MM.1S (cell line): Measurements from ENCODE around the gene SPTBN1.

Source experiments
- DNase-seq: peaks from one replicate; pipeline ENCODE4 v3.0.0-alpha.2; 2015
- H2AFZ ChIP-seq: fragments of 300-600 bp; sonication (generic); 2 replicates; pipeline ENCODE4 v1.6.0; 2016; ENCODE audit warnings: antibody characterized with exemption, low read length
- H3F3A ChIP-seq: fragments of 300-600 bp; sonication (generic); 2 replicates; pipeline ENCODE4 v1.6.1; 2016; ENCODE audit warnings: mild to moderate bottlenecking, antibody characterized with exemption, low read length, moderate library complexity, mixed read lengths; ENCODE audit not compliant: insufficient read depth
- H3K27ac ChIP-seq: fragments of 300-600 bp; sonication (generic); 2 replicates; pipeline ENCODE4 v1.5.1; 2016; ENCODE audit warnings: mild to moderate bottlenecking, low read length
- H3K27me3 ChIP-seq: fragments of 300-600 bp; sonication (generic); replicated peaks from 2 replicates; pipeline ENCODE4 v1.6.0; 2016; ENCODE audit warnings: low read length; ENCODE audit not compliant: insufficient read depth
- H3K36me3 ChIP-seq: fragments of 300-600 bp; sonication (generic); replicated peaks from 2 replicates; pipeline ENCODE4 v1.6.1; 2016; ENCODE audit warnings: mild to moderate bottlenecking, low read length, mixed read lengths; ENCODE audit not compliant: insufficient read depth
- H3K4me1 ChIP-seq: fragments of 300-600 bp; sonication (generic); 2 replicates; pipeline ENCODE4 v1.6.1; 2016; ENCODE audit warnings: low read length, mixed read lengths
- H3K4me2 ChIP-seq: fragments of 300-600 bp; sonication (generic); 2 replicates; pipeline ENCODE4 v1.6.0; 2016; ENCODE audit warnings: low read depth, low read length
- H3K4me3 ChIP-seq: fragments of 300-600 bp; sonication (generic); 2 replicates; pipeline ENCODE4 v1.5.1; 2016; ENCODE audit warnings: low read length, mixed read lengths
- H3K79me2 ChIP-seq: fragments of 300-600 bp; sonication (generic); 2 replicates; pipeline ENCODE4 v1.6.1; 2016; ENCODE audit warnings: mixed run types, low read length, mixed read lengths
- H3K9ac ChIP-seq: fragments of 300-600 bp; sonication (generic); 2 replicates; pipeline ENCODE4 v1.6.1; 2016; ENCODE audit warnings: low read length, mixed read lengths
- H3K9me2 ChIP-seq: fragments of 300-600 bp; sonication (generic); replicated peaks from 2 replicates; pipeline ENCODE4 v1.6.1; 2016; ENCODE audit warnings: mild to moderate bottlenecking, low read length, mixed read lengths; ENCODE audit not compliant: insufficient read depth
- H3K9me3 ChIP-seq: fragments of 300-600 bp; sonication (generic); replicated peaks from 2 replicates; pipeline ENCODE4 v1.6.1; 2016; ENCODE audit warnings: mild to moderate bottlenecking, low read length, mixed read lengths; ENCODE audit not compliant: insufficient read depth
- H4K20me1 ChIP-seq: fragments of 300-600 bp; sonication (generic); 2 replicates; pipeline ENCODE4 v1.6.1; 2016; ENCODE audit warnings: mild to moderate bottlenecking, low read length, moderate library complexity, mixed read lengths; ENCODE audit not compliant: insufficient read depth
- EZH2 ChIP-seq: fragments of 300-600 bp; sonication (generic); optimal IDR thresholded peaks from 2 replicates; pipeline ENCODE3; 2017; ENCODE audit warnings: low read depth, mild to moderate bottlenecking, antibody characterized with exemption, low read length, mixed read lengths
- EZH2phosphoT487 ChIP-seq: fragments of 300-600 bp; sonication (generic); IDR thresholded peaks from 2 replicates; pipeline ENCODE4 v1.6.1; 2018; ENCODE audit warnings: antibody characterized with exemption, low read length
- TF ChIP-seq, protein P1 (sequence below): fragments of 300-600 bp; sonication (generic); IDR thresholded peaks from 2 replicates; pipeline ENCODE4 v1.5.1; 2016; ENCODE audit warnings: antibody characterized with exemption, low read length, mixed read lengths

Gene SPTBN1

DNA sequence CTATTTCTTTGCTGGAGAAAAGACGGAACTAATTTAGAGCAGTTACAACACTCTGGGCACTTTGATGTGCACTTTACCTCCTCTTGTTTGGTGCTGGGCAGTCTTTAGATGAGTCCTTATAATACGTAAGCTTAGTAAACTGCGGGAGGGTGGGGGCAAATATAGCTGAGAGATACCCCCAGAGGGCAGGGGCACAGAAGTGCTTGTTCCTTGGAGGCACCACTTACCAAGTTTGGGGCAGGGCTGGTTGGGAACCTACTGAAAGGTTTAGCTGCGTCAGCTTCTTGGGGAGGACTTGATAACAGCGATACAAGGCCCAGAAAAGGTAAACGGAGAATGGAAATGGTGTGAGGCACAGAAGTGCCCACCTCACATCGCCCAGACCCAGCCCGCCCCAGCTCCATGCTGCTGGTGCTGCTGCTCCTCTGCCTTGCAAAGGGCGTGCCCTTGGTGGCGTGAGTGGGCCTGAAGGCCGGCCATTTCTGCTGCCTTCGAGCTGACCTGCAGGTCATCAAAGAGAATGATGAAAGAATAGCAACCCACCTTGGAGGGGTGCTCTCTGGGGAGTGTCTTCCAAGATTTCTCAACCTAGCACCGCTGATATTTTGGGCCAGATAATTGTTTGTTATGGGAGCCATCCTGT lies 139.2 kb downstream of the SPTBN1 start:
- Histone ChIP-seq H2AFZ (no peak overlapping the region), H3F3A (no peaks in the 10 kb centered on the region), H3K36me3 (peaks cover 4% of the 10 kb centered on the region; the same call in 1 of the 2 replicates), H4K20me1 (peaks cover 57% of the 10 kb centered on the region), H3K9me2 (no peaks in the 10 kb centered on the region), H3K4me3 (no peak overlapping the region), H3K27ac (no peak overlapping the region), H3K9me3 (no peaks in the 10 kb centered on the region), H3K4me1 (no peaks in the 10 kb centered on the region), H3K9ac (no peak overlapping the region), H3K27me3 (no peaks in the 10 kb centered on the region), H3K79me2 (peaks cover 100% of the 10 kb centered on the region), H3K4me2 (no peak overlapping the region)
- TF ChIP-seq, protein P1, sequence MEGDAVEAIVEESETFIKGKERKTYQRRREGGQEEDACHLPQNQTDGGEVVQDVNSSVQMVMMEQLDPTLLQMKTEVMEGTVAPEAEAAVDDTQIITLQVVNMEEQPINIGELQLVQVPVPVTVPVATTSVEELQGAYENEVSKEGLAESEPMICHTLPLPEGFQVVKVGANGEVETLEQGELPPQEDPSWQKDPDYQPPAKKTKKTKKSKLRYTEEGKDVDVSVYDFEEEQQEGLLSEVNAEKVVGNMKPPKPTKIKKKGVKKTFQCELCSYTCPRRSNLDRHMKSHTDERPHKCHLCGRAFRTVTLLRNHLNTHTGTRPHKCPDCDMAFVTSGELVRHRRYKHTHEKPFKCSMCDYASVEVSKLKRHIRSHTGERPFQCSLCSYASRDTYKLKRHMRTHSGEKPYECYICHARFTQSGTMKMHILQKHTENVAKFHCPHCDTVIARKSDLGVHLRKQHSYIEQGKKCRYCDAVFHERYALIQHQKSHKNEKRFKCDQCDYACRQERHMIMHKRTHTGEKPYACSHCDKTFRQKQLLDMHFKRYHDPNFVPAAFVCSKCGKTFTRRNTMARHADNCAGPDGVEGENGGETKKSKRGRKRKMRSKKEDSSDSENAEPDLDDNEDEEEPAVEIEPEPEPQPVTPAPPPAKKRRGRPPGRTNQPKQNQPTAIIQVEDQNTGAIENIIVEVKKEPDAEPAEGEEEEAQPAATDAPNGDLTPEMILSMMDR, result no peak
- TF ChIP-seq EZH2, result no peak
- TF ChIP-seq EZH2phosphoT487, result no peak
- DNase-seq, result no peak

GRCh38 chr2:54595999-54596902 lies 140.1 kb downstream of the SPTBN1 start:
- Histone ChIP-seq H3K9me3 (no peaks in the 10 kb centered on the region), H3K36me3 (0 out of 2 replicates have a peak, but pooled peaks cover 4% of the 10 kb centered on the region), H3K4me2 (no peak overlapping the region), H3K9me2 (no peaks in the 10 kb centered on the region), H3F3A (no peaks in the 10 kb centered on the region), H4K20me1 (peaks cover 59% of the 10 kb centered on the region), H3K9ac (no peak overlapping the region), H3K4me3 (no peak overlapping the region), H3K79me2 (peaks cover 100% of the 10 kb centered on the region), H3K27ac (no peak overlapping the region), H3K4me1 (no peaks in the 10 kb centered on the region), H2AFZ (no peak overlapping the region), H3K27me3 (no peaks in the 10 kb centered on the region)
- no peak for DNase-seq
- TF ChIP-seq, protein P1, result no peak
- TF ChIP-seq EZH2phosphoT487 (no peak), EZH2 (no peak)

DNA sequence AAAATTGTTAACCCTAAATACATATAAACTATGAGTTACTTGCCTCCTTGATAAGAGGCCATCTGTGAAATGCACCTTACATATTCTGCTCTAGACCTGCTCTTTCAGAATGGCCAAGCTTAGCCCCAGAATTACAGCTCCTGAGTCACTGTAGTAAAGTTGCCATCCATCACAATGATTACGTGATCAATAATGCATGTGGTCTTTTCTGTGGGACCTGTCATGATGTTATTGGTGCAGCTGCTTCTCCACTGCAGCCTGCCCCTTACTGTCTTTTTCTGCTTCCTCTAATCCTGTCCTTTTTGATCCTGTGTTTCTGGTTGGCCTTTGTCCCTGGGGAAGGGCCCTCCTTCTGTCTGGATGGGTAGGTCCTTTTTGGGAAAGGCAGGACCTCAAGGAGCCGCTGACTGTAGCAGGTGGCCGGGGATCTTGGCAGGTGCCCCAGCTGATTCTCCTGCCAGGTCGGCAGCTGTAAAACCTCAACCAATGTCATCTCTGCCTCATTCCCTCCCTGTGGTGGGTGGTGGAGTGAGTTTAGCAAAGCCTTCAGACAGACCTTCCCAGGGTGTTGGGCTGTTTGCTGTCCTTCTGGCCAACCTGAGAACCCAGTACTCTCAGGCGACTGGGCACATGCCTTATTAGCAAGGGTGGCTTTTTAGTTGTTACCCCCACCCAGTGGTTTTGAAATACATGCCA lies 141.2 kb downstream of the SPTBN1 start:
- DNase-seq, result no peak
- Histone ChIP-seq H4K20me1 (peaks cover 60% of the 10 kb centered on the region), H3K4me1 (no peaks in the 10 kb centered on the region)

More for the DNA sequence above, 141.2 kb downstream of the SPTBN1 start:
- H3K79me2 ChIP-seq, result peaks cover 100% of the 10 kb centered on the region
- H3K36me3 ChIP-seq, result 0 out of 2 replicates have a peak, but pooled peaks cover 4% of the 10 kb centered on the region
- no peak overlapping the region for H3K9ac ChIP-seq
- H3K4me3 ChIP-seq, result no peak overlapping the region
- no peak overlapping the region for H2AFZ ChIP-seq
- H3K27ac ChIP-seq, result no peak overlapping the region
- H3K9me2 ChIP-seq, result no peaks in the 10 kb centered on the region
- no peaks in the 10 kb centered on the region for H3K27me3 ChIP-seq
- H3K9me3 ChIP-seq, result no peaks in the 10 kb centered on the region
- TF ChIP-seq EZH2phosphoT487 (no peak), EZH2 (no peak)
- TF ChIP-seq, protein P1, result no peak
- no peak overlapping the region for H3K4me2 ChIP-seq
- H3F3A ChIP-seq, result no peaks in the 10 kb centered on the region
